HG03558 (cell line): ENCODE data around the gene NXPH4.

ENCODE experiments used
- ATAC-seq: cut with Tn5 transposase; IDR thresholded peaks from one replicate; pipeline ENCODE4 v1.9.1; 2021; ENCODE audit warnings: moderate number of reproducible peaks; ENCODE audit not compliant: unreplicated experiment; ENCODE audit errors: extremely low read depth

Gene NXPH4

GRCh38 chr12:57201631-57202030 is 15.0 kb upstream of the NXPH4 start:
- no peak for ATAC-seq

- ATAC-seq: no peak
Observed at GRCh38 chr12:57202321-57202720, 14.3 kb upstream of the NXPH4 start.

GRCh38 chr12:57203201-57203600 is 13.4 kb upstream of the NXPH4 start:
- no peak for ATAC-seq

GRCh38 chr12:57203791-57204190 is 12.8 kb upstream of the NXPH4 start:
- ATAC-seq: no peak

- no peak for ATAC-seq
Observed at GRCh38 chr12:57204454-57204853, 12.1 kb upstream of the NXPH4 start.

- ATAC-seq: no peak
Observed at GRCh38 chr12:57205186-57205585, 11.4 kb upstream of the NXPH4 start.

GRCh38 chr12:57205931-57206330 is 10.7 kb upstream of the NXPH4 start:
- no peak for ATAC-seq

- ATAC-seq: no peak
Observed at GRCh38 chr12:57207731-57208630, 8.6 kb upstream of the NXPH4 start.

- ATAC-seq: no peak
Observed at GRCh38 chr12:57208631-57209282, 7.8 kb upstream of the NXPH4 start.

GRCh38 chr12:57209916-57210315 is 6.7 kb upstream of the NXPH4 start:
- ATAC-seq: no peak

GRCh38 chr12:57210461-57210860 is 6.1 kb upstream of the NXPH4 start:
- ATAC-seq: no peak

GRCh38 chr12:57210926-57211692 is 5.5 kb upstream of the NXPH4 start:
- ATAC-seq: no peak

- ATAC-seq: no peak
Observed at GRCh38 chr12:57211791-57212700, 4.5 kb upstream of the NXPH4 start.

- no peak for ATAC-seq
Observed at GRCh38 chr12:57212701-57213057, 3.9 kb upstream of the NXPH4 start.

- ATAC-seq: no peak
Observed at GRCh38 chr12:57213058-57213715, 3.4 kb upstream of the NXPH4 start.

GRCh38 chr12:57213763-57214397 is 2.7 kb upstream of the NXPH4 start:
- ATAC-seq: no peak

- ATAC-seq: no peak
Observed at GRCh38 chr12:57214398-57214781, 2.2 kb upstream of the NXPH4 start.

GRCh38 chr12:57215065-57215464 is 1.5 kb upstream of the NXPH4 start:
- no peak for ATAC-seq

GRCh38 chr12:57215668-57216013 is 953 bp upstream of the NXPH4 start:
- no peak for ATAC-seq
